ENCODE results near the gene POU6F2.

POU6F2 gene

DNA sequence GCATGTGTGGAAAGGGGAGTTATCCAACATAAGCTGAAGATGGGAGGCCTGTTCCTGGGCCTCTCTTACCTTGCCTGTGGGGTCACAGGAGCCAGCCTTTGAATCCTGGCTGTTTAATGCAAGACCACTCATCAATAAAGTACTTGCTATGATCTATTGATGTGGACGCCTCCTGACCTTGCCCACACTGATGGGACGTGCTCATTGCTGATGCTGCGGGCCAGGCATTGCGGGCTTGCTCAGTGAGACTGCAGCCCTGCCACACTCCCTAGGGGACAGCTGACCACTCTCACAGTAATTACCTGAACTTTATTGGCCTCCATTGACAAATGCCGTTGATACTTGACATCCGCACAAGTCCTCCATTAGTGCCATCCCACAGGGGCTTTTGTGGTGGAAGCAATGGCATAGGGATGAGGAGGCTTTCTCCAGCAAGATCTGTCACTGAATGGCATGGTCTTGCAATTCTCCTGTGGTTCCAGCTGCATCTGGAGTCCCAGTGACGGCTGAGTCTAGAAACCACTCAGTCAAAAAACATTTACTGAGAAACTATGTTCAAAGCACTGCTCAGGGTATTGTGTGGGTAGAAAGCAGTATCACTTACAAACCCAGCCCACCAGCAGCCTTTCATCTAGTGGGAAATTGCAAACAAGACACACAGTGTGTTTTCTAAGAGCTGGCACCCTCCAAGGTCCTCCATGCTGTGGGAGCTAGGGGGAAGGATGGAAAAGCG lies 453.4 kb downstream of the POU6F2 start:
- DNase-seq (ENCODE audit: low read depth in 4 of 4, low spot score in 1 of 4): no peak

GRCh38 chr7:39432368-39432767 lies 454.7 kb downstream of the POU6F2 start:
- DNase-seq (ENCODE audit: low read depth in 4 of 4, low spot score in 1 of 4): no peak

- no peak for DNase-seq (ENCODE audit: low read depth in 4 of 4, low spot score in 1 of 4)
Measured at GRCh38 chr7:39432807-39433416, 455.2 kb downstream of the POU6F2 start.

DNA sequence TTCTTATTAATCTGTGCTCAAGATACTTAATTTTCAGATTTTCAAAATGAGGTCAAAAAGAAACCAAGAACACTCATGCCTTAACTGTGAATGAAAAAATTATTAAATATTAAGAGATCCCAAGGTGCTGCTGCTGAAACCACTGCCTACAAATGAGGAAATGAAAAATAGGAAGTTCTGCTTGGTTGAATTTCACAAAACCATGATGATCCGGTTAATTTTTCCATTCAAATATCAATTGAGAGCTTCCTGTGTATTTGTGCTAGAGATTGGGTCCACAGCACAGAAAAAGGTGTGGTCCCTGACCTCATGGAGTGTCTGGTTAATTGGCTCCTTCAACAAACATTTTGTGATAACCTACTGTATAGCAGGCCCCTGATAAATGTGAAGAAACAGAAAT lies 455.8 kb downstream of the POU6F2 start:
- no peak for DNase-seq (ENCODE audit: low read depth in 4 of 4, low spot score in 1 of 4)

- DNase-seq (ENCODE audit: low read depth in 4 of 4, low spot score in 1 of 4): no peak
Measured at GRCh38 chr7:39434012-39434411, 456.3 kb downstream of the POU6F2 start.

DNA sequence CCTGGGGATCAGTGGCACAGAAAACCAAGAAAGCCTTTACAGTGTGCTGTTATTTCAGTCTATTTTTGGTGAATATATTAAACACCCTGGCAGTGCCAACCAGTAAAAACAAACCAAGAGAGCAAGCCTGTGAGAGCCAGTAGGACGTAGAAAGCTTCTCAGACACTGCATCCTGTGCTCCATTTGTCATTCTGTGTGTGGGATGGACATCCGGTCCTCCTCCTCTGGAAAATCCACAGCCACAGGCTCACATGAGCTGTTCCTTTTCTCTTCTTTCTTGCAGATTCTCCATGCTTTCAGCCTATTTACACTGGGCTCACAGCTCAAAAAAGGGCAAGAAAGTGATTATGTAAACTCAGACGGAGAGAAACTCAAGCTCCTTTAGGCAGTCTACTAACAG lies 468.8 kb downstream of the POU6F2 start:
- DNase-seq (ENCODE audit: low read depth in 4 of 4, low spot score in 1 of 4): no peak

- no peak for DNase-seq (ENCODE audit: low read depth in 4 of 4, low spot score in 1 of 4)
Measured at GRCh38 chr7:39451901-39452300, 474.2 kb downstream of the POU6F2 start.

GRCh38 chr7:39453743-39454355 lies 476.1 kb downstream of the POU6F2 start:
- DNase-seq (ENCODE audit: low read depth in 4 of 4, low spot score in 1 of 4): peak; percentile 10 to 28 (median 16)

DNA sequence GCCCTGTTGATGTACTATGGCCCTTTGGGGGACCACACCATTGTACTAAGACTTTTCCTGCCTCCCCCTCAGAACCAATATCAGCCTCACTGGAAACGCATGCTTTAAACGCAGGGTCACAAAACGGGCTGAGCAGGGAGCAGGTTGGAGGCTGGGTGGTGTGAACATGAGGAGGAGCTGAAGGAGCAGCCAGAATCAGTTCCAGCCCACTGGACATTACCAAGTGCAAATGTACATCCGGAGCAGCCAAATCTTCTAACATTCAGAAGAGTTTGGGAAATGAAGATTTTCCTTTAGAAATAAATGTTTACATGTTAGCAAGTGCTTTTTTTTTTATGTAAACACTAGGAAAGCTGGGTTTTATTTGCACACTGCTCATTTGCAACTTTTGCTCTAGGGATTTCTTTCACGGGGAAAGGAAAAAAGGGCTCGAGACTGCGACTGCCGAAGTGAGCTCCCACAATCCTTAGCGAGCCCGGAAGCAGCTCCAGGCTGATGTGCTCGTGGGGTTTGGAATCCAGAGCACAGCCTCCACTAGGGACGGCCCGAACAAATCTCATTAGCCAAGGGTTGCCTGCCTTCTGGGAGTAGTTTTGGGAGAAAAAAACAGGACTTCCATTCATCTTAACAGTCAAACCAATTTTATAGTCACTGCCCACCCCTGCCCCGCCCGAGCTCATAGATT lies 480.5 kb downstream of the POU6F2 start:
- DNase-seq (ENCODE audit: low read depth in 4 of 4, low spot score in 1 of 4): no peak

GRCh38 chr7:39459636-39460035 lies 481.9 kb downstream of the POU6F2 start:
- DNase-seq (ENCODE audit: low read depth in 4 of 4, low spot score in 1 of 4): no peak

DNA sequence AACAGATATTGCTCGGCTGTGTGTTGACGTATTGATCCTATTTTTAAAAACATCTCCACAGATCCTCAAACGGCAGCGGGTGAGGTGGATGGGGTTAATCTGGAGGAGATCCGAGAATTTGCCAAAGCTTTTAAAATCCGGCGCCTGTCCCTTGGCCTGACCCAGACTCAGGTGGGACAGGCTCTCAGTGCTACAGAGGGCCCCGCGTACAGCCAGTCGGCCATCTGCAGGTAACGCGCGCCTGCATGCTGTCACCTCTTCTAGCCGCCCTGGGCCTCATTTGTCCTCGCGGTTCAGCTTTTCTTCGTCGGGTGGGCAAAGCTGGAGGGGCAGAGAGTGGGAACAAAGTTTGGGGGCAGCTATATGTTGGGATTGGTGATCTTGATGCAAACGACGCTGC lies 482.8 kb downstream of the POU6F2 start:
- no peak for DNase-seq (ENCODE audit: low read depth in 4 of 4, low spot score in 1 of 4)

- DNase-seq (ENCODE audit: low read depth in 4 of 4, low spot score in 1 of 4): no peak
Measured at GRCh38 chr7:39461263-39461820, 483.6 kb downstream of the POU6F2 start.

DNA sequence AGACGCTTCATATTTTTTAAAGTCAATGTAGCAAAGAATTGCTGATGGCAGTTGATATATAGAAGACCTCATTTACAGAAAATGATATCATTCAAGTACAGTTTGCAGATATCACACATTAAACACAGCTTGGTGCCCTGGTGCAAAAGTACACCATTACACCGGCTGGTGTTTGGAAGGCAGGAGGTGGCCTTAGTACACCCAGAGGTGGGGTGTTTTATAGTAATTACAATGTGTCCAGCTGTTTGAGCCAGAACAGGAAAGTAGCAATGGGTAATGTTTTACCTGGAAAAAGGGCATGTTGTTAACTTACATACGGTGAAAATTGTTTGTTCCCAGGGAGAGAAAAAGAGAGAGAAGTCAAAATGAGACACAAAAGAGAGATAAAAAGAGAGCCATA lies 485.5 kb downstream of the POU6F2 start:
- no peak for DNase-seq (ENCODE audit: low read depth in 4 of 4, low spot score in 1 of 4)

- no peak for DNase-seq (ENCODE audit: low read depth in 4 of 4, low spot score in 1 of 4)
Measured at GRCh38 chr7:39464350-39465054, 486.8 kb downstream of the POU6F2 start.

GRCh38 chr7:39465055-39465929 lies 487.6 kb downstream of the POU6F2 start:
- peak in 3 of 4 experiments; percentile 2 to 11 (median 3) for DNase-seq (ENCODE audit: low read depth in 4 of 4, low spot score in 1 of 4)

GRCh38 chr7:39468261-39468660 lies 490.6 kb downstream of the POU6F2 start:
- DNase-seq (ENCODE audit: low read depth in 4 of 4, low spot score in 1 of 4): no peak

DNA sequence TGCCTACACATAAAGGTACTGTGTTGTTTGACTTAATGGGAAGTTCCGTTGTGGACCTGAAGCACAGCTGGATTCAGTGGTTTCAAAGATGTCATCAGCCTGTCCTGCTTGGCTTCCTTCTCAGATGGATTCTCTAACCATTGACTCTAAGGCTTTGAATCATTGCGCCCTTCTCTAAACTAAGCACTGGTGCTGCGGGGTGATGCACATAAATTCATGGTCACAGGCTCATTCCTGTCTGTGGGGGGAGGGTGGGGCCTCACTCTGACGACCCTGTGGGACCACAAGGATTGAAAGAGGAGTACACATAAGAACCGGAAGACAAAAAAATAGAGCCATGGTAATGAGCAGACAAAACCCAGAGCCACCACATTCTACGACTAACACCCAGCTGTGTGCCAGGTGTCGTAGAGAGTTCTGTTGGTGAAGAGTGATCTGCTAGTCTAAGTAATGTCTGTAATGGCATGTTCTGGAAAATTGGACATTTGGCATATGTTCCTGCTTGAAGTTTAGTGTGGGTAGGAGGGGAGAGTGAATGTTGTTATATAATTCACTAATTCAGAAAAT lies 491.2 kb downstream of the POU6F2 start:
- DNase-seq (ENCODE audit: low read depth in 4 of 4, low spot score in 1 of 4): no peak

GRCh38 chr7:39480901-39481300 lies 503.2 kb downstream of the POU6F2 start:
- no peak for DNase-seq (ENCODE audit: low read depth in 4 of 4, low spot score in 1 of 4)

Data from stimulated activated CD4-positive, alpha-beta T cell treated with anti-CD3 and anti-CD28 coated beads, Interleukin-1b, Interleukin-23, amount 100 ng/mL, for 24 hours (primary cell).